ENCODE measurements around the gene HLA-DOA. TPM values are rescaled to one million over a fixed set of nuclear protein-coding genes. Genes with fewer than 3 reads are reported as not detected.

The HLA-DOA gene
- total and polyA plus RNA-seq, 2 of the 8 experiments (the other 6 are each of a cell fraction or from before 2014, with no cell fraction given): 23.7 to 89.0 TPM

DNA sequence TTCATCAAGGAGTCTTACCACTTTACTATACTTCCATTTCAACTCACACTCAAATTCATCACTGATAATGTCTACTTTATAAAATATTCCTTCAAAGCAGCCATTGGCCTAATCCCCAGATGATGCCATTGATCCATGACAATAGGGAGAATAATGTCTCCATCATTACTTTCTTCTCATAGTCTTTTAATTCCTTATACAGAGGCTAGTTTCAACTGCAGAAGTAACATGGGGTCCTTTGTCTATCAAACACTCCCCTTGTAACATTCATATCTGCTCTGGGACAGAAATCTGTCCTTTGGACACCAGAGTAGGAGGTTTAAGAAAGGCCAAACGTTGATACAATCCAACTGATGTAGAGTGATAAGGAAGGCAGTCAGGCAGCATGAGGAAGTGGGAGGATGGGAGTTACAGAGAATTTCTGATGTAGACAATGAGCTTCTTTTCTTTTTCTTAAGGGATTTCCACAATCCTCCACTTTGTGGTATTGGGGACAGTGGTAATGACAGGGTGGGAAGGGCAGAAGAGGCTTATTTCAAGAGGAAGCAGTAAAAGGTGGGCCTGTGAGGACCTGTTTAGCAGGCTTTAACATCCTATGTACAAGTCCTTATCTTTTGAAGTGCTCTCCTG lies 18.9 kb upstream of the HLA-DOA start:
- Histone ChIP-seq H3K18ac (ENCODE audit: extremely low read depth, low read length) (no peak overlapping the region), H3K79me2 (ENCODE audit: control insufficient read depth in 1 of 2, insufficient read depth in 2 of 2, low read length in 2 of 2) (no peaks in the 10 kb centered on the region), H3K4ac (replicated peaks; ENCODE audit: insufficient read length, low read depth, low read length) (no peak overlapping the region), H3K4me3 (ENCODE audit: extremely low read depth in 1 of 4, insufficient read depth in 2 of 4, low read depth in 3 of 4, low read length in 4 of 4) (no peak overlapping the region), H2BK20ac (ENCODE audit: low read length) (no peak overlapping the region), H2BK120ac (replicated peaks; ENCODE audit: low read depth, low read length) (no peak overlapping the region), H3K9ac (replicated peaks in 1 of 4; ENCODE audit: extremely low read depth in 1 of 4, low read depth in 3 of 4, low read length in 3 of 4) (no peak overlapping the region), H3K9me3 (ENCODE audit: insufficient read depth in 2 of 2, low read depth in 1 of 2, low read length in 1 of 2) (no peaks in the 10 kb centered on the region), H2BK12ac (ENCODE audit: low read depth, low read length) (no peak overlapping the region), H3K23me2 (ENCODE audit: low read depth, low read length) (no peaks in the 10 kb centered on the region), H3K79me1 (ENCODE audit: low read depth, low read length) (no peaks in the 10 kb centered on the region), H4K8ac (ENCODE audit: extremely low read depth, insufficient read depth, low read length) (no peak overlapping the region), H3K4me2 (ENCODE audit: insufficient read depth in 1 of 2, low read depth in 2 of 2, low read length in 2 of 2) (no peak overlapping the region), H3K4me1 (replicated peaks in 1 of 4; ENCODE audit: control insufficient read depth in 3 of 4, insufficient read depth in 4 of 4, low read length in 3 of 4) (no peaks in the 10 kb centered on the region), H2BK5ac (ENCODE audit: low read depth, low read length) (no peak overlapping the region), H3K27me3 (replicated peaks in 1 of 4; ENCODE audit: control insufficient read depth in 3 of 4, extremely low read depth in 1 of 4, insufficient read depth in 3 of 4, low read length in 3 of 4) (no peaks in the 10 kb centered on the region; a peak in 1 of 7 replicates), H4K20me1 (replicated peaks in 1 of 2; ENCODE audit: control insufficient read depth in 1 of 2, insufficient read depth in 2 of 2, low read length in 2 of 2) (no peaks in the 10 kb centered on the region), H2BK15ac (ENCODE audit: low read length) (no peak overlapping the region), H3K27ac (ENCODE audit: low read depth, low read length) (no peak overlapping the region), H3K14ac (ENCODE audit: insufficient read length) (no peak overlapping the region), H2AK5ac (ENCODE audit: low read depth, low read length) (no peak overlapping the region), H3K36me3 (ENCODE audit: control insufficient read depth in 2 of 4, insufficient read depth in 4 of 4, low read length in 3 of 4) (no peaks in the 10 kb centered on the region), H2AFZ (ENCODE audit: low read length) (no peak overlapping the region), H4K5ac (ENCODE audit: insufficient read length, low read depth, low read length) (no peak overlapping the region), H3K56ac (replicated peaks; ENCODE audit: insufficient read length, low read depth, low read length) (no peak overlapping the region), H4K91ac (replicated peaks; ENCODE audit: insufficient read length, low read length) (no peak overlapping the region), H3K23ac (ENCODE audit: insufficient read length) (no peak overlapping the region)
- FAIRE-seq (no peak), DNase-seq (ENCODE audit: low read depth in 1 of 2, low spot score in 2 of 2) (no peak)
- ChIA-PET CTCF (ENCODE audit: partially characterized antibody) (interaction anchor here (0.7 to 1.8 kb wide), 3 partner anchors 21 to 169 kb away, joined by 3 to 7 read pairs (median 3); no protein-coding TSS in a partner anchor), POLR2A (ENCODE audit: partially characterized antibody) (interaction anchor here (0.6 to 2.0 kb wide), 2 partner anchors 10 to 448 kb away, joined by 3 to 6 read pairs; no protein-coding TSS in a partner anchor)
- WGBS, 2 experiments (ENCODE audit: extremely low coverage in 1 of 2, insufficient coverage in 1 of 2, insufficient read length in 1 of 2, insufficient replicate concordance in 2 of 2, low coverage in 1 of 2, low lambda C conversion rate in 2 of 2, missing lambda C conversion rate in 1 of 2): 69% methylated on average over 1 of the region's 1 CpG; no CpG with 5 or more reads in 1 of the 2 experiments
- TF ChIP-seq E2F6 (IDR thresholded peaks at IDR 0.05) (no peak), SRF (IDR thresholded peaks at IDR 0.05; ENCODE audit: low read depth, low read length) (no peak), POU5F1 (IDR thresholded peaks at IDR 0.05; ENCODE audit: low read depth, low read length) (no peak), NANOG (IDR thresholded peaks at IDR 0.05; ENCODE audit: insufficient read depth, low read depth, low read length, poor library complexity, severe bottlenecking) (no peak), SIN3A (conservative IDR thresholded peaks at IDR 0.05 in 1 of 2, IDR thresholded peaks at IDR 0.05 in 1 of 2; ENCODE audit: low read depth in 1 of 2, low read length in 2 of 2) (no peak), TBP (IDR thresholded peaks at IDR 0.05; ENCODE audit: low read depth, low read length) (no peak), GABPA (IDR thresholded peaks at IDR 0.05; ENCODE audit: borderline replicate concordance, insufficient read depth, low read length) (no peak), SAP30 (IDR thresholded peaks at IDR 0.05; ENCODE audit: insufficient read depth, insufficient replicate concordance, low read length) (no peak), MAFK (IDR thresholded peaks at IDR 0.05; ENCODE audit: low read depth, low read length) (no peak), CHD1 (IDR thresholded peaks at IDR 0.05; ENCODE audit: low read depth, low read length) (no peak), RXRA (IDR thresholded peaks at IDR 0.05; ENCODE audit: insufficient read depth, low read depth, low read length) (no peak), RBBP5 (IDR thresholded peaks at IDR 0.05; ENCODE audit: borderline replicate concordance, low read depth, low read length) (no peak)

Data from H1 (cell line).